ENCODE data around the gene CCDC13.

Gene CCDC13

DNA sequence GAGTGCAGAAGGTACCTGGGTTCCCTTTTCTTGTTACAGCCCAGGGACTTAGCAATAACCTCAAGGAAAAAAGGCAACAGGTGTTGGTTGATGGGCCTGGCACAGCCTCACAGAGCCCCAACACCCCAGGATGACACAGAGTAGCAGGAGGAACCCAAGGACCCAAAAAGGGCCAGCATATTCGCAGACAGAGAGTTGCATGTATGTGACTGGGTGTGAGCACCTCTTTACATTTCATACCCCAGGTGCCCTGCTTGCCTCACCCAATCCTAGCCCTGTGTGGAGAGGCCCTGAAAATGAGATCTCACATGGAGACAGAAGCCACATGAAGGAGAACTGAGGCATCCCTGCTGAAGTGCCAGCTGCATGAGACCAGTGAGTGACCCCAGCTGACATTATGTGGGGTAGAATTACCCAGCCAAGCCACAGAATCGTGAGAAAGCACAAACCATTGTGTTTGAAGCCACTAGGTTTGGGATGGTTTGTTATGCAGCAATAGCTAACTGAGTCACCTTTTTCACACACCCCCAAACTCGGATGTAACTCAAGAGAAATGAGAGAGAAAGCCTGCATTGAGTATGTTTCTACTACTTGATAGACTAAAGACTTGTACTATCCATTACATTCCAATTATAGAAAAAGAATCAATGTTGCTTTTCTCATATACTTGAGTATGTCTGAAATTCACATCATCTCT is 44.2 kb downstream of the CCDC13 start:
- DNase-seq (ENCODE audit: low read depth): no peak
- H3K4me3 ChIP-seq (ENCODE audit: low read depth, low read length): no peak overlapping the region
- TF ChIP-seq, protein P1, sequence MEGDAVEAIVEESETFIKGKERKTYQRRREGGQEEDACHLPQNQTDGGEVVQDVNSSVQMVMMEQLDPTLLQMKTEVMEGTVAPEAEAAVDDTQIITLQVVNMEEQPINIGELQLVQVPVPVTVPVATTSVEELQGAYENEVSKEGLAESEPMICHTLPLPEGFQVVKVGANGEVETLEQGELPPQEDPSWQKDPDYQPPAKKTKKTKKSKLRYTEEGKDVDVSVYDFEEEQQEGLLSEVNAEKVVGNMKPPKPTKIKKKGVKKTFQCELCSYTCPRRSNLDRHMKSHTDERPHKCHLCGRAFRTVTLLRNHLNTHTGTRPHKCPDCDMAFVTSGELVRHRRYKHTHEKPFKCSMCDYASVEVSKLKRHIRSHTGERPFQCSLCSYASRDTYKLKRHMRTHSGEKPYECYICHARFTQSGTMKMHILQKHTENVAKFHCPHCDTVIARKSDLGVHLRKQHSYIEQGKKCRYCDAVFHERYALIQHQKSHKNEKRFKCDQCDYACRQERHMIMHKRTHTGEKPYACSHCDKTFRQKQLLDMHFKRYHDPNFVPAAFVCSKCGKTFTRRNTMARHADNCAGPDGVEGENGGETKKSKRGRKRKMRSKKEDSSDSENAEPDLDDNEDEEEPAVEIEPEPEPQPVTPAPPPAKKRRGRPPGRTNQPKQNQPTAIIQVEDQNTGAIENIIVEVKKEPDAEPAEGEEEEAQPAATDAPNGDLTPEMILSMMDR (IDR thresholded peaks at IDR 0.05; ENCODE audit: insufficient read depth, low read depth, low read length, missing control alignments): no peak

DNA sequence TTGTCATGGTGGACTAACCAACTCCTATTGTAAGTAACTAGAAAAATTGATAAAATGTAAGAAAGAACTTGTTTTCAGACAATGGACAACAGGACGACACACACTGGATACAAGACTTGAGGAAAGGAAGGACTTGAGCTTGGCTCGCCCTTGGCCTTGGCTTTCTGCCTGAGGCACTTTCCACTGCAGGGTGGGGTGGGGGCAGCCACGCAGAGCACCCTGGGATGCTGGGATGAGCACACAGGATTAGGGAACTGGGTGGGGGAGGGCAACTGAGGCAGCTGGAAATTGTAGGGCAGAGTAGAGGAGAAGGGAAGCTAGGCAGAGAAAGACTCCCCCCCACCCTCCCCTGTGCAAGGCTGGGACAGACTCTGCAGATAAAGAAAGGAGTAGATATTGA is 45.0 kb downstream of the CCDC13 start:
- TF ChIP-seq, protein P1 (IDR thresholded peaks at IDR 0.05; ENCODE audit: insufficient read depth, low read depth, low read length, missing control alignments): no peak
- no peak for DNase-seq (ENCODE audit: low read depth)

DNA sequence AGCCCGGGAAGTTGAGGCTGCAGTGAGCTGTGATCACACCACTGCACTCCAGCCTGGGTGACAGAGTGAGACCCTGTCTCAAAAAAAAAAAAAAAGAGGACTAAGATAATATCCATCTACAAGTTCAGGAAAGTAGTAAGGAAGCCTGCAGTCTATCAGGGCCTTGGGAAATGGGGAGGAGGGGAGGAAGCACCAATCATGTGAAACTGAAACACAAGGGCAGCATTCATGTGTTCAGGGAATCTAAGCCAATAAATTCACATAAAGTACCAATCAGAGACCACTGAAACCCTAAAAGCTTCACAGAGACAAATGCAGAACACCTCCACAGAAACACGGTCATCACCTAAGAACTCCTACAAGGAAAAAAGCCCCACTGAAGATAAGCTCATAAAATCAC is 47.6 kb downstream of the CCDC13 start:
- DNase-seq (ENCODE audit: low read depth): no peak
- TF ChIP-seq, protein P1 (IDR thresholded peaks at IDR 0.05; ENCODE audit: insufficient read depth, low read depth, low read length, missing control alignments): no peak
- H3K4me3 ChIP-seq (ENCODE audit: low read depth, low read length): no peak overlapping the region

More for the DNA sequence above, 45.0 kb downstream of the CCDC13 start:
- no peak overlapping the region for H3K4me3 ChIP-seq (ENCODE audit: low read depth, low read length)

DNA sequence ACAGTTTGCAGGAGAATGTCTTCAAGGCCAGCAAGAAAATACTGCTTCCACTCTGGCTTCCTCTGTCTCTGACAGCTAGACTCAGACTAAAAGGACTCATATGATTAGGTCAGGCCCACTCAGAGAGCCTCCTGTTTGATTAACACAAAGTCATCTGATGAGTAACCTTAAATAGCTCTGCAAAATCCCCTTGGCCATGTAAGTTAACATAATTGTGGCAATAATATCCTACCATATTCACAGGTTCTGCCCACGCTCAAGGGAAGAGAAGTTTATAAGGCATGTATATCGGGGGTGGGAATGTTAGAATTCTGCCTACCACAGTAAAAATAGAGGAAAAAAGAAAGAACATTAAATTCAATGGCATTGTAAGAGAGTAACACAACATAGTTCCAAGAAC is 49.8 kb downstream of the CCDC13 start:
- TF ChIP-seq, protein P1 (IDR thresholded peaks at IDR 0.05; ENCODE audit: insufficient read depth, low read depth, low read length, missing control alignments): no peak
- no peak for DNase-seq (ENCODE audit: low read depth)
- H3K4me3 ChIP-seq (ENCODE audit: low read depth, low read length): no peak overlapping the region

Data from GM12865 (cell line).